Neural cell (in vitro differentiated cells): ENCODE data around the gene PPCDC.

ENCODE experiments used
- EZH2 ChIP-seq: fragments of 200-600, 300-800 bp; shearing (Covaris generic), sonication (generic); IDR thresholded peaks from 2 replicates; pipeline ENCODE4 v1.6.1; 2014; ENCODE audit warnings: antibody characterized with exemption, low read length, borderline replicate concordance, mild to moderate bottlenecking; ENCODE audit not compliant: insufficient read depth, poor library complexity, severe bottlenecking
- POLR2AphosphoS5 ChIP-seq: IDR thresholded peaks from 2 replicates; pipeline ENCODE4 v1.6.1; 2012
- TAF1 ChIP-seq: IDR thresholded peaks from 2 replicates; pipeline ENCODE4 v1.6.1; 2012; ENCODE audit warnings: low read depth
- TF ChIP-seq, protein P1 (sequence below): fragments of 450-650 bp; IDR thresholded peaks from 2 replicates; pipeline ENCODE4 v1.5.1; 2014; ENCODE audit warnings: antibody characterized with exemption, mild to moderate bottlenecking, moderate library complexity; ENCODE audit not compliant: poor library complexity, severe bottlenecking
- TF ChIP-seq, protein P2 (sequence below): IDR thresholded peaks from 2 replicates; pipeline ENCODE4 v1.6.1; 2012; ENCODE audit warnings: borderline replicate concordance

DNA sequence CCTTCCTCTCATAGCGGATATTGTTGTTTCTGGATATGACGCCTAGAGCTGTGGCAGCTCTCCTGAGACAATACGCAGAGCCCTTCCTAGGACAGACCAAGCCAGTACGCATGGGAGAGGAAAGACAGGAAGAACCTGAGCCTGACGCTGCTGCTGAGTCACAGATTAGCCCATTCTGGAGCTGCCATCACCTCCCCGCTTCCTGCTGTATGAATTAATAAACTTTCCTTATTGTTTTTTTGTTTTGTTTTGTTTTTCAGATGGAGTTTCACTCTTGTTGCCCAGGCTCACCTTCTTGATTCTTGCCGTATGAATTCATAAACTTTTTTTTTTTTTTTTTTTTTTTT is 67.0 kb downstream of the PPCDC start:
- TF ChIP-seq TAF1 (no peak), EZH2 (no peak), POLR2AphosphoS5 (no peak)
- TF ChIP-seq, protein P1, sequence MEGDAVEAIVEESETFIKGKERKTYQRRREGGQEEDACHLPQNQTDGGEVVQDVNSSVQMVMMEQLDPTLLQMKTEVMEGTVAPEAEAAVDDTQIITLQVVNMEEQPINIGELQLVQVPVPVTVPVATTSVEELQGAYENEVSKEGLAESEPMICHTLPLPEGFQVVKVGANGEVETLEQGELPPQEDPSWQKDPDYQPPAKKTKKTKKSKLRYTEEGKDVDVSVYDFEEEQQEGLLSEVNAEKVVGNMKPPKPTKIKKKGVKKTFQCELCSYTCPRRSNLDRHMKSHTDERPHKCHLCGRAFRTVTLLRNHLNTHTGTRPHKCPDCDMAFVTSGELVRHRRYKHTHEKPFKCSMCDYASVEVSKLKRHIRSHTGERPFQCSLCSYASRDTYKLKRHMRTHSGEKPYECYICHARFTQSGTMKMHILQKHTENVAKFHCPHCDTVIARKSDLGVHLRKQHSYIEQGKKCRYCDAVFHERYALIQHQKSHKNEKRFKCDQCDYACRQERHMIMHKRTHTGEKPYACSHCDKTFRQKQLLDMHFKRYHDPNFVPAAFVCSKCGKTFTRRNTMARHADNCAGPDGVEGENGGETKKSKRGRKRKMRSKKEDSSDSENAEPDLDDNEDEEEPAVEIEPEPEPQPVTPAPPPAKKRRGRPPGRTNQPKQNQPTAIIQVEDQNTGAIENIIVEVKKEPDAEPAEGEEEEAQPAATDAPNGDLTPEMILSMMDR: no peak
- TF ChIP-seq, protein P2, sequence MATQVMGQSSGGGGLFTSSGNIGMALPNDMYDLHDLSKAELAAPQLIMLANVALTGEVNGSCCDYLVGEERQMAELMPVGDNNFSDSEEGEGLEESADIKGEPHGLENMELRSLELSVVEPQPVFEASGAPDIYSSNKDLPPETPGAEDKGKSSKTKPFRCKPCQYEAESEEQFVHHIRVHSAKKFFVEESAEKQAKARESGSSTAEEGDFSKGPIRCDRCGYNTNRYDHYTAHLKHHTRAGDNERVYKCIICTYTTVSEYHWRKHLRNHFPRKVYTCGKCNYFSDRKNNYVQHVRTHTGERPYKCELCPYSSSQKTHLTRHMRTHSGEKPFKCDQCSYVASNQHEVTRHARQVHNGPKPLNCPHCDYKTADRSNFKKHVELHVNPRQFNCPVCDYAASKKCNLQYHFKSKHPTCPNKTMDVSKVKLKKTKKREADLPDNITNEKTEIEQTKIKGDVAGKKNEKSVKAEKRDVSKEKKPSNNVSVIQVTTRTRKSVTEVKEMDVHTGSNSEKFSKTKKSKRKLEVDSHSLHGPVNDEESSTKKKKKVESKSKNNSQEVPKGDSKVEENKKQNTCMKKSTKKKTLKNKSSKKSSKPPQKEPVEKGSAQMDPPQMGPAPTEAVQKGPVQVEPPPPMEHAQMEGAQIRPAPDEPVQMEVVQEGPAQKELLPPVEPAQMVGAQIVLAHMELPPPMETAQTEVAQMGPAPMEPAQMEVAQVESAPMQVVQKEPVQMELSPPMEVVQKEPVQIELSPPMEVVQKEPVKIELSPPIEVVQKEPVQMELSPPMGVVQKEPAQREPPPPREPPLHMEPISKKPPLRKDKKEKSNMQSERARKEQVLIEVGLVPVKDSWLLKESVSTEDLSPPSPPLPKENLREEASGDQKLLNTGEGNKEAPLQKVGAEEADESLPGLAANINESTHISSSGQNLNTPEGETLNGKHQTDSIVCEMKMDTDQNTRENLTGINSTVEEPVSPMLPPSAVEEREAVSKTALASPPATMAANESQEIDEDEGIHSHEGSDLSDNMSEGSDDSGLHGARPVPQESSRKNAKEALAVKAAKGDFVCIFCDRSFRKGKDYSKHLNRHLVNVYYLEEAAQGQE: no peak
